ENCODE data around the gene HDAC4. TPM values are rescaled to one million over a fixed set of nuclear protein-coding genes. Genes with fewer than 3 reads are reported as not detected.

HDAC4 gene
- total and polyA plus RNA-seq, 2 donors (not counting 1 experiment from before 2014, with no cell fraction given): 13.5 to 46.0 TPM

GRCh38 chr2:239181074-239181902, 219.5 kb downstream of the HDAC4 start:
- H2AFZ ChIP-seq (ENCODE audit: insufficient read depth, low read depth, low read length, poor library complexity, severe bottlenecking): no peak overlapping the region
- H3K79me2 ChIP-seq (ENCODE audit: control insufficient read depth, insufficient read depth, low read length): no peaks in the 10 kb centered on the region
- intact Hi-C loops (cut with micrococcal nuclease): no loop called here
- peaks cover 0 to 28% (median 0%) of the 10 kb centered on the region in 3 donors for H3K9me3 ChIP-seq (ENCODE audit: control extremely low read depth in 1 of 3, control insufficient read depth in 2 of 3, insufficient read depth in 1 of 3, low read length in 2 of 3)
- H3K27me3 Mint-ChIP-seq: no peaks in the 10 kb centered on the region
- no peaks in the 10 kb centered on the region for H4K20me1 ChIP-seq (ENCODE audit: control insufficient read depth, insufficient read depth, low read length, poor library complexity, severe bottlenecking)
- ChIA-PET CTCF (no interaction called here), POLR2A (no interaction called here)
- ATAC-seq (ENCODE audit: low read depth) (no peak), DNase-seq (no peak)
- H3K9me3 Mint-ChIP-seq (ENCODE audit: insufficient read depth): peaks cover 7% of the 10 kb centered on the region
- H3K4me1 ChIP-seq (ENCODE audit: control insufficient read depth in 2 of 2, insufficient read depth in 2 of 2, low read length in 2 of 2): no peaks in the 10 kb centered on the region
- no peak overlapping the region for H3K9ac ChIP-seq (ENCODE audit: low read length)
- WGBS (ENCODE audit: insufficient coverage): 89% methylated on average over 16 of the region's 21 CpGs
- no peak overlapping the region for H3K4me3 ChIP-seq (ENCODE audit: control extremely low read depth in 1 of 5, extremely low read depth in 1 of 5, insufficient read depth in 1 of 5, low read depth in 2 of 5, low read length in 4 of 5)
- no peak overlapping the region for H3K27ac ChIP-seq (ENCODE audit: low read length in 2 of 2)
- no peak overlapping the region for H3K27ac Mint-ChIP-seq
- TF ChIP-seq CTCF (IDR thresholded peaks at IDR 0.05) (no peak), EZH2 (IDR thresholded peaks at IDR 0.05; ENCODE audit: borderline replicate concordance, insufficient read depth, low read depth, low read length, poor library complexity, severe bottlenecking) (no peak)
- H3K4me2 ChIP-seq (replicated peaks; ENCODE audit: low read depth, low read length, poor library complexity, severe bottlenecking): no peak overlapping the region
- H3K4me3 Mint-ChIP-seq: no peak overlapping the region
- no peaks in the 10 kb centered on the region for H3K4me1 Mint-ChIP-seq
- no peaks in the 10 kb centered on the region for H3K27me3 ChIP-seq (replicated peaks in 1 of 4; ENCODE audit: control extremely low read depth in 1 of 4, control insufficient read depth in 3 of 4, insufficient read depth in 4 of 4, low read length in 3 of 4)
- H3K36me3 ChIP-seq (replicated peaks in 1 of 2; ENCODE audit: control extremely low read depth in 1 of 2, control insufficient read depth in 1 of 2, extremely low read depth in 1 of 2, insufficient read depth in 2 of 2, low read length in 1 of 2): peaks cover 0 to 5% of the 10 kb centered on the region in 2 experiments

- POLR2A ChIA-PET: no interaction called here
- Mint-ChIP-seq H3K9me3 (ENCODE audit: insufficient read depth) (peaks cover 7% of the 10 kb centered on the region), H3K4me1 (no peaks in the 10 kb centered on the region), H3K27me3 (no peaks in the 10 kb centered on the region), H3K27ac (no peak overlapping the region), H3K4me3 (no peak overlapping the region)
- CTCF ChIA-PET: no interaction called here
- no peak overlapping the region for H3K4me2 ChIP-seq (replicated peaks; ENCODE audit: low read depth, low read length, poor library complexity, severe bottlenecking)
- no peak for TF ChIP-seq EZH2 (IDR thresholded peaks at IDR 0.05; ENCODE audit: borderline replicate concordance, insufficient read depth, low read depth, low read length, poor library complexity, severe bottlenecking)
- no peak for TF ChIP-seq CTCF (IDR thresholded peaks at IDR 0.05)
- peaks cover 0 to 5% of the 10 kb centered on the region in 2 experiments for H3K36me3 ChIP-seq (replicated peaks in 1 of 2; ENCODE audit: control extremely low read depth in 1 of 2, control insufficient read depth in 1 of 2, extremely low read depth in 1 of 2, insufficient read depth in 2 of 2, low read length in 1 of 2)
- H2AFZ ChIP-seq (ENCODE audit: insufficient read depth, low read depth, low read length, poor library complexity, severe bottlenecking): no peak overlapping the region
- no peaks in the 10 kb centered on the region for H3K79me2 ChIP-seq (ENCODE audit: control insufficient read depth, insufficient read depth, low read length)
- H3K9me3 ChIP-seq (ENCODE audit: control extremely low read depth in 1 of 3, control insufficient read depth in 2 of 3, insufficient read depth in 1 of 3, low read length in 2 of 3): peaks cover 0 to 33% (median 0%) of the 10 kb centered on the region in 3 donors
- ATAC-seq (ENCODE audit: low read depth) (no peak), DNase-seq (no peak)
- no peaks in the 10 kb centered on the region for H3K4me1 ChIP-seq (ENCODE audit: control insufficient read depth in 2 of 2, insufficient read depth in 2 of 2, low read length in 2 of 2)
- no peaks in the 10 kb centered on the region for H3K27me3 ChIP-seq (replicated peaks in 1 of 4; ENCODE audit: control extremely low read depth in 1 of 4, control insufficient read depth in 3 of 4, insufficient read depth in 4 of 4, low read length in 3 of 4)
- no peak overlapping the region for H3K27ac ChIP-seq (ENCODE audit: low read length in 2 of 2)
- H3K9ac ChIP-seq (ENCODE audit: low read length): no peak overlapping the region
- 98% methylated on average over 14 of the region's 14 CpGs for WGBS (ENCODE audit: insufficient coverage)
- no peak overlapping the region for H3K4me3 ChIP-seq (ENCODE audit: control extremely low read depth in 1 of 5, extremely low read depth in 1 of 5, insufficient read depth in 1 of 5, low read depth in 2 of 5, low read length in 4 of 5)
- H4K20me1 ChIP-seq (ENCODE audit: control insufficient read depth, insufficient read depth, low read length, poor library complexity, severe bottlenecking): no peaks in the 10 kb centered on the region
- intact Hi-C loops (cut with micrococcal nuclease): no loop called here
Observed at GRCh38 chr2:239180526-239181073, 220.2 kb downstream of the HDAC4 start.
